ENCODE data around the gene DSCAML1. TPM values are rescaled to one million over a fixed set of nuclear protein-coding genes. Genes with fewer than 3 reads are reported as not detected.

The DSCAML1 gene
- total RNA-seq, 1 experiment from 2014 or later, result 0.15 TPM

- H3K4ac ChIP-seq (ENCODE audit: low read depth, low read length), result no peak overlapping the region
- no peak overlapping the region for H2BK120ac ChIP-seq (ENCODE audit: low read depth, low read length, poor library complexity, severe bottlenecking)
- no peak overlapping the region for H2BK5ac ChIP-seq (ENCODE audit: insufficient read length, low read length)
- peaks cover 3% of the 10 kb centered on the region for H3K27me3 Mint-ChIP-seq (ENCODE audit: low read depth)
- no peaks in the 10 kb centered on the region for H3K36me3 Mint-ChIP-seq (ENCODE audit: insufficient read depth in 1 of 3, low read depth in 3 of 3)
- no peak overlapping the region for H4K5ac ChIP-seq (ENCODE audit: insufficient read length, low read depth, low read length)
- no peak overlapping the region for H2AK5ac ChIP-seq (ENCODE audit: insufficient read length, low read length)
- no peak overlapping the region for H2BK12ac ChIP-seq (ENCODE audit: insufficient read length, low read depth, low read length)
- no peaks in the 10 kb centered on the region for H4K20me1 ChIP-seq (ENCODE audit: control insufficient read depth, insufficient read depth, insufficient read length)
- H3K4me3 Mint-ChIP-seq, result no peak overlapping the region
- no peaks in the 10 kb centered on the region for H3K79me1 ChIP-seq (ENCODE audit: insufficient read depth, low read depth, low read length, poor library complexity, severe bottlenecking)
- no peaks in the 10 kb centered on the region for H3K9me3 ChIP-seq (ENCODE audit: control insufficient read depth, low read depth, low read length)
- no peak for DNase-seq
- peaks cover 11 to 26% of the 10 kb centered on the region in 2 experiments; a peak in 3 of 4 replicates for H3K4me1 Mint-ChIP-seq
- no peak overlapping the region for H3K14ac ChIP-seq (ENCODE audit: insufficient read depth, low read length)
- H3K23ac ChIP-seq (ENCODE audit: insufficient read length, low read depth, low read length), result no peak overlapping the region
- H2BK15ac ChIP-seq (ENCODE audit: low read depth, low read length), result no peak overlapping the region
- H2BK20ac ChIP-seq (ENCODE audit: low read depth, low read length, poor library complexity, severe bottlenecking), result no peak overlapping the region
- no peaks in the 10 kb centered on the region for H3K79me2 ChIP-seq (ENCODE audit: insufficient read depth, low read length)
- no peak overlapping the region for H3K27ac ChIP-seq (ENCODE audit: insufficient read length, low read depth, low read length)
- WGBS (ENCODE audit: extremely low coverage, insufficient read length, low lambda C conversion rate), result no CpG with 5 or more reads among the region's 24 CpGs
- no peaks in the 10 kb centered on the region for H3K23me2 ChIP-seq (ENCODE audit: insufficient read length, low read depth, low read length, poor library complexity, severe bottlenecking)
- no peak overlapping the region for H3K9ac ChIP-seq (ENCODE audit: extremely low read depth, insufficient read length, low read length)
- H2AFZ ChIP-seq (ENCODE audit: low read length), result no peak overlapping the region
- no peak overlapping the region for H4K8ac ChIP-seq (replicated peaks; ENCODE audit: insufficient read length, low read depth, low read length)
- no peaks in the 10 kb centered on the region for H3K27me3 ChIP-seq (ENCODE audit: insufficient read depth, low read length)
- no peak for TF ChIP-seq CTCF (conservative IDR thresholded peaks at IDR 0.05)
- H3K4me2 ChIP-seq (ENCODE audit: insufficient read depth, insufficient read length, low read length), result no peak overlapping the region
- H3K27ac Mint-ChIP-seq, result no peak overlapping the region
- H3K56ac ChIP-seq (ENCODE audit: insufficient read length, low read depth, low read length), result no peak overlapping the region
- H3K18ac ChIP-seq (ENCODE audit: insufficient read length, low read depth, low read length), result no peak overlapping the region
- H3K9me3 Mint-ChIP-seq, result no peaks in the 10 kb centered on the region; a peak in 1 of 5 replicates
- no peak overlapping the region for H4K91ac ChIP-seq (ENCODE audit: insufficient read length, low read depth, low read length)
- no peak overlapping the region for H3T11ph ChIP-seq (ENCODE audit: low read length)
- 0 out of 2 replicates have a peak, but pooled peaks cover 2% of the 10 kb centered on the region for H3K4me1 ChIP-seq (ENCODE audit: insufficient read depth, low read length)
Observed at GRCh38 chr11:117524468-117525183, 272.4 kb downstream of the DSCAML1 start.

All from H9 (cell line).